ENCODE measurements around the gene MXI1. TPM values are rescaled to one million over a fixed set of nuclear protein-coding genes. Genes with fewer than 3 reads are reported as not detected.

The MXI1 gene
- polyA plus RNA-seq, 1 experiment = 17.3 TPM

DNA sequence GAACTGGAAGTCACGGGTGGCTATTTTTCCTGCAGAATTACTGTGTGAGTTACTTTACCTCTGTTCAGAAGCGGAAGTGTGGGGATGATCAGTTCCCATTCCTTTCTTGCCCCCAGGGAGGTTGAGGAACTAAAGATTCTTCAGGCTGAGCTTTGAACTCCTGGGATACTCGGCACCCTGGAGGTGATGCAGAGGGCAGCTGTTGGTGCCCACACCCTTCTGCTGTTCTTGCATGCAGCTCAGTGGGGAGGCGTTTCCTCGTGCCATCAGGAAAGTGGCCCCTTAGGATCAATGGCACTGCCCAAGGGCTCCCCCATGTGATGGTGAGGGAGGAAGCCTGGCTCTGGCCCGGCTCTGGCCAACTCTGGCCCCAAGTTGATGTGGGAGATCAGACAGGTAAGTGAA is 44.7 kb upstream of the MXI1 start:
- CTCF ChIA-PET = no interaction called here
- no peak for DNase-seq (ENCODE audit: low read depth, low spot score)
- POLR2A ChIA-PET = interaction anchor here (1.0 kb wide), 1 partner anchor 49 kb away, joined by 3 read pairs; no protein-coding TSS in a partner anchor
- Histone ChIP-seq H3K27me3 (ENCODE audit: control insufficient read depth, insufficient read depth, low read length) (peaks cover 32% of the 10 kb centered on the region), H3K9me3 (ENCODE audit: control insufficient read depth, insufficient read depth, low read length) (no peaks in the 10 kb centered on the region), H3K4me3 (ENCODE audit: low read depth, low read length) (no peak overlapping the region), H3K27ac (ENCODE audit: low read depth, low read length) (no peak overlapping the region)
- TF ChIP-seq, protein P1, sequence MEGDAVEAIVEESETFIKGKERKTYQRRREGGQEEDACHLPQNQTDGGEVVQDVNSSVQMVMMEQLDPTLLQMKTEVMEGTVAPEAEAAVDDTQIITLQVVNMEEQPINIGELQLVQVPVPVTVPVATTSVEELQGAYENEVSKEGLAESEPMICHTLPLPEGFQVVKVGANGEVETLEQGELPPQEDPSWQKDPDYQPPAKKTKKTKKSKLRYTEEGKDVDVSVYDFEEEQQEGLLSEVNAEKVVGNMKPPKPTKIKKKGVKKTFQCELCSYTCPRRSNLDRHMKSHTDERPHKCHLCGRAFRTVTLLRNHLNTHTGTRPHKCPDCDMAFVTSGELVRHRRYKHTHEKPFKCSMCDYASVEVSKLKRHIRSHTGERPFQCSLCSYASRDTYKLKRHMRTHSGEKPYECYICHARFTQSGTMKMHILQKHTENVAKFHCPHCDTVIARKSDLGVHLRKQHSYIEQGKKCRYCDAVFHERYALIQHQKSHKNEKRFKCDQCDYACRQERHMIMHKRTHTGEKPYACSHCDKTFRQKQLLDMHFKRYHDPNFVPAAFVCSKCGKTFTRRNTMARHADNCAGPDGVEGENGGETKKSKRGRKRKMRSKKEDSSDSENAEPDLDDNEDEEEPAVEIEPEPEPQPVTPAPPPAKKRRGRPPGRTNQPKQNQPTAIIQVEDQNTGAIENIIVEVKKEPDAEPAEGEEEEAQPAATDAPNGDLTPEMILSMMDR (IDR thresholded peaks at IDR 0.05; ENCODE audit: low read depth, low read length) = no peak

GRCh38 chr10:110163192-110163773 is 44.1 kb upstream of the MXI1 start:
- POLR2A ChIA-PET = interaction anchor here (1.0 kb wide), 1 partner anchor 48 kb away, joined by 3 read pairs; no protein-coding TSS in a partner anchor
- H3K9me3 ChIP-seq (ENCODE audit: control insufficient read depth, insufficient read depth, low read length) = no peaks in the 10 kb centered on the region
- H3K27me3 ChIP-seq (ENCODE audit: control insufficient read depth, insufficient read depth, low read length) = peaks cover 34% of the 10 kb centered on the region
- H3K27ac ChIP-seq (ENCODE audit: low read depth, low read length) = no peak overlapping the region
- no peak overlapping the region for H3K4me3 ChIP-seq (ENCODE audit: low read depth, low read length)
- TF ChIP-seq, protein P1 (IDR thresholded peaks at IDR 0.05; ENCODE audit: low read depth, low read length) = no peak
- DNase-seq (ENCODE audit: low read depth, low spot score) = no peak
- CTCF ChIA-PET = no interaction called here

DNA sequence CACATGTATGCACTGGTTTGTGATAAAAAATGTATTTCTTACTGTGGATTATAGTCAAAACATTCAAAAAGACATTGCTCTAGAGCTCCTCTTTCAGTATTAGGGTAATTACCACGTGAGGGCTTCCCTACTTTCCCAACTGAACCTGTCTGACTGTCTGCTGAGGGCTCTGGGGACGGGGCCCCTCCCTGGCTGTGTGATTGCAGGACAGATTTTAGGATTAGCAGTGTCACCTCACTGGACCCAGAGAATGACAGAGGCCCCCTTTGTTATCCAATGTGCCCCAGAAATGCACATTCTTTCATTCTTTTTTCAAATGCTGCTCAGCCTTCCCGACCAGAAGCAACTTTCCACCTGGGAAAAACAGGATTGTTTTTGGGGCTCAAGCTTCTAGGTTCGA is 43.6 kb upstream of the MXI1 start:
- CTCF ChIA-PET = no interaction called here
- POLR2A ChIA-PET = no interaction called here
- Histone ChIP-seq H3K9me3 (ENCODE audit: control insufficient read depth, insufficient read depth, low read length) (no peaks in the 10 kb centered on the region), H3K27ac (ENCODE audit: low read depth, low read length) (no peak overlapping the region), H3K4me3 (ENCODE audit: low read depth, low read length) (no peak overlapping the region), H3K27me3 (ENCODE audit: control insufficient read depth, insufficient read depth, low read length) (peaks cover 39% of the 10 kb centered on the region)
- TF ChIP-seq, protein P1 (IDR thresholded peaks at IDR 0.05; ENCODE audit: low read depth, low read length) = no peak
- no peak for DNase-seq (ENCODE audit: low read depth, low spot score)

- TF ChIP-seq, protein P1 (IDR thresholded peaks at IDR 0.05; ENCODE audit: low read depth, low read length) = no peak
- no peak overlapping the region for H3K27ac ChIP-seq (ENCODE audit: low read depth, low read length)
- CTCF ChIA-PET = interaction anchor here (1.7 kb wide), 1 partner anchor 27 kb away, joined by 5 read pairs; no protein-coding TSS in a partner anchor
- H3K9me3 ChIP-seq (ENCODE audit: control insufficient read depth, insufficient read depth, low read length) = no peaks in the 10 kb centered on the region
- no peak for DNase-seq (ENCODE audit: low read depth, low spot score)
- no peak overlapping the region for H3K4me3 ChIP-seq (ENCODE audit: low read depth, low read length)
- POLR2A ChIA-PET = no interaction called here
- peaks cover 45% of the 10 kb centered on the region for H3K27me3 ChIP-seq (ENCODE audit: control insufficient read depth, insufficient read depth, low read length)
Measured at GRCh38 chr10:110165239-110165638, 42.2 kb upstream of the MXI1 start.

DNA sequence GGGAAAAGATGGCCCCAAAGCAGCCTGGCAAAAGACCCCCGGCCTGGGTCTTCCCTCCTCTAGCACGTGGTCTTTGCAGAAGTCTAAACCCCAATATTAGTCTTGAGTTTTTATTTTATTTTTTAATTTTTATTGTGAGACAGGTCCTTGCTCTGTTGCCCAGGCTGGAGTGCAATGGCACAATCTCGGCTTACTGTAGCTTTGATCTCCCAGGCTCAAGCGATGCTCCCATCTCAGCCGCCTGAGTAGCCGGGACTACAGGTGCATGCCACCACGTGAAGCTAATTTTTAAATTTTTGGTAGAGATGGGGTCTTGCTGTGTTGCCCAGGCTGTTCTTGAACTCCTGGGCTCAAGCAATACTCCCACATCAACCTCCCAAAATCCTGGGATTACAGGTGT is 40.3 kb upstream of the MXI1 start:
- peaks cover 52% of the 10 kb centered on the region for H3K27me3 ChIP-seq (ENCODE audit: control insufficient read depth, insufficient read depth, low read length)
- POLR2A ChIA-PET = interaction anchor here (0.5 kb wide), 1 partner anchor 23 kb away, joined by 3 read pairs; no protein-coding TSS in a partner anchor
- no peaks in the 10 kb centered on the region for H3K9me3 ChIP-seq (ENCODE audit: control insufficient read depth, insufficient read depth, low read length)
- H3K27ac ChIP-seq (ENCODE audit: low read depth, low read length) = no peak overlapping the region
- CTCF ChIA-PET = interaction anchor here (1.1 to 1.9 kb wide), 2 partner anchors 28 to 283 kb away, joined by 3 to 5 read pairs; no protein-coding TSS in a partner anchor
- H3K4me3 ChIP-seq (ENCODE audit: low read depth, low read length) = no peak overlapping the region
- TF ChIP-seq, protein P1 (IDR thresholded peaks at IDR 0.05; ENCODE audit: low read depth, low read length) = no peak
- no peak for DNase-seq (ENCODE audit: low read depth, low spot score)
